Measurements from ENCODE around the gene NEK2. TPM values are rescaled to one million over a fixed set of nuclear protein-coding genes. Genes with fewer than 3 reads are reported as not detected.

Gene NEK2
- total and polyA plus RNA-seq, 4 donors, result 0.61 to 5.9 (median 0.83) TPM

- no peak for TF ChIP-seq CTCF (IDR thresholded peaks at IDR 0.05; ENCODE audit: control extremely low read depth, extremely low read depth)
- 96 to 100% methylated on average over 4 of the region's 4 CpGs for WGBS, 2 donors
- ATAC-seq (ENCODE audit: insufficient read depth, low FRiP score), result no peak
Measured at GRCh38 chr1:211642870-211643269, 32.6 kb downstream of the NEK2 start.

DNA sequence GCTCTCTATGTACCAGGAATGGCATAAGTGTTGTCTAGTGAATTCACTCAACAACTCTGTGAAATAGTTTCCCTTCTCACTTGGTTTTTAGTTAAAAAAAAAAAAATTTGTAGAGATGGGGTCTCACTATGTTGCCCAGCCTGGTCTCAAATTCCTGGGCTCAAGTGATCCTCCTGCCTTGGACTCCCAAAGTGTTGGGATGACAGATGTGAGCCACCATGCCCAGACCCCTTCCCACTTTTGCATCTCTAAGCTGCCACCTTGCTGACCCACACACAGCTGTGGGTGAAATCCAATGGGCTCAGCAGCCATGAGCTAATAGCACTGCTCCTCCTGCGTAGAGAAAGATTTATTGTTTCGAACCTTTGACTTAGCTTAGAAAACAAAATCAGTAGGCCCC, 33.5 kb downstream of the NEK2 start:
- H3K9ac ChIP-seq (ENCODE audit: insufficient read depth in 1 of 2, low read length in 2 of 2), result no peak overlapping the region
- H3K27ac ChIP-seq (ENCODE audit: low read depth in 1 of 2, low read length in 1 of 2), result no peak overlapping the region
- TF ChIP-seq CTCF (IDR thresholded peaks at IDR 0.05; ENCODE audit: control extremely low read depth, extremely low read depth), result no peak
- H3K36me3 ChIP-seq (ENCODE audit: control insufficient read depth in 4 of 4, insufficient read depth in 4 of 4, low read length in 4 of 4), result no peaks in the 10 kb centered on the region
- no peaks in the 10 kb centered on the region for H3K9me3 ChIP-seq (ENCODE audit: control insufficient read depth in 4 of 4, insufficient read depth in 3 of 4, low read length in 3 of 4)
- H3K4me1 ChIP-seq (ENCODE audit: control insufficient read depth in 5 of 5, insufficient read depth in 5 of 5, low read length in 5 of 5), result peaks cover 0 to 20% (median 6%) of the 10 kb centered on the region in 5 donors
- WGBS, 2 donors, result 96% methylated on average over 2 of the region's 2 CpGs
- ATAC-seq (ENCODE audit: insufficient read depth, low FRiP score) (no peak), DNase-seq (no peak)
- H3K27me3 ChIP-seq (ENCODE audit: control insufficient read depth in 3 of 3, insufficient read depth in 3 of 3, low read length in 2 of 3), result no peaks in the 10 kb centered on the region
- no peak overlapping the region for H3K4me3 ChIP-seq

More at GRCh38 chr1:211642870-211643269, 32.6 kb downstream of the NEK2 start:
- no peaks in the 10 kb centered on the region for H3K9me3 ChIP-seq (ENCODE audit: control insufficient read depth in 4 of 4, insufficient read depth in 3 of 4, low read length in 3 of 4)
- no peak for DNase-seq
- no peaks in the 10 kb centered on the region for H3K27me3 ChIP-seq (ENCODE audit: control insufficient read depth in 3 of 3, insufficient read depth in 3 of 3, low read length in 2 of 3)
- no peak overlapping the region for H3K27ac ChIP-seq (ENCODE audit: low read depth in 1 of 2, low read length in 1 of 2)
- no peak overlapping the region for H3K4me3 ChIP-seq
- peaks cover 0 to 20% (median 6%) of the 10 kb centered on the region in 5 donors for H3K4me1 ChIP-seq (ENCODE audit: control insufficient read depth in 5 of 5, insufficient read depth in 5 of 5, low read length in 5 of 5)
- no peak overlapping the region for H3K9ac ChIP-seq (ENCODE audit: insufficient read depth in 1 of 2, low read length in 2 of 2)
- no peaks in the 10 kb centered on the region for H3K36me3 ChIP-seq (ENCODE audit: control insufficient read depth in 4 of 4, insufficient read depth in 4 of 4, low read length in 4 of 4)

DNA sequence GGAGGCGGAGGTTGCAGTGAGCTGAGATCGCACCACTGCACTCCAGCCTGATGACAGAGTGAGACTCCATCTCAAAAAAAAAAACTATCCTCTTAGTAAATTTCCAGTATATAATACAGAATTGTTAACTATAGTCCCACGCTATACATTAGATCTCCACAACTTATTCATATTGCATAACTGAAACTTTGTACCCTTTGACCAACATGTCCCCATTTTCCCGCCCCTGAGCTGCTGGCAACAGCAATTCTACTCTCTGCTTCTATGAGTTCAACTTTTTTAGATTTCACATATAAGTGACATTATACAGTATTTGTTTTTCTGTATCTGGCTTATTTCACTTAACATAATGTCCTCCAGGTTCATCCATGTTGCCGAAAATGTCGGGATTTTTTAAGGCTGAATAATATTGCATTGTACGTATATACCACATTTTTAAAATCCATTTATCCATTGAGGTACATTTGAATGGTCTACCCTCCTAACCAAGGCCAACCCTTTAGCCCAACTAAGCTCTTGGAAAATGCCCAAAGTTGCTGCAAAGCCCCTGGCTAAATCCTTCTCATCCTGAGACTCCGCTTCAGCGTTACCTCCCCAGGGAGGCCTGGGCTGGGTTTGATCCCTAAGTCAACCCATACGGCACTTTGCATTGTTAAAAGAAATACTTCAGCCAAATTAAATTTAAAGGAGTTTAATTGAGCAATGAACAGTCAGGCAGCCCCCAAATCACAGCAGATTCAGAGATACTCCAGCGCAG, 34.2 kb downstream of the NEK2 start:
- ATAC-seq (ENCODE audit: insufficient read depth, low FRiP score) (no peak), DNase-seq (no peak)
- WGBS, 2 donors, result 97% methylated on average over 11 of the region's 11 CpGs

More for the DNA sequence above, 34.2 kb downstream of the NEK2 start:
- Histone ChIP-seq H3K4me1 (ENCODE audit: control insufficient read depth in 5 of 5, insufficient read depth in 5 of 5, low read length in 5 of 5) (peaks cover 0 to 20% (median 6%) of the 10 kb centered on the region in 5 donors), H3K36me3 (ENCODE audit: control insufficient read depth in 4 of 4, insufficient read depth in 4 of 4, low read length in 4 of 4) (no peaks in the 10 kb centered on the region), H3K9ac (ENCODE audit: insufficient read depth in 1 of 2, low read length in 2 of 2) (no peak overlapping the region), H3K27me3 (ENCODE audit: control insufficient read depth in 3 of 3, insufficient read depth in 3 of 3, low read length in 2 of 3) (no peaks in the 10 kb centered on the region), H3K4me3 (no peak overlapping the region), H3K27ac (ENCODE audit: low read depth in 1 of 2, low read length in 1 of 2) (no peak overlapping the region), H3K9me3 (ENCODE audit: control insufficient read depth in 4 of 4, insufficient read depth in 3 of 4, low read length in 3 of 4) (no peaks in the 10 kb centered on the region)
- TF ChIP-seq CTCF (IDR thresholded peaks at IDR 0.05; ENCODE audit: control extremely low read depth, extremely low read depth), result no peak
